GM13977 (cell line): ENCODE data around the gene GRIK4.

Experiments used
- DNase-seq: peaks from one replicate; pipeline ENCODE4 v3.0.0; 2012; ENCODE audit warnings: low spot score
- CTCF ChIP-seq: IDR thresholded peaks from 2 replicates; pipeline ENCODE4 v1.5.1; 2012; ENCODE audit warnings: mild to moderate bottlenecking, control low read depth; ENCODE audit not compliant: insufficient read depth; ENCODE audit errors: extremely low read depth, missing control alignments
- in situ Hi-C: fragments of 300-500 bp; cut with MboI; formaldehyde crosslinking; loops from one replicate; pipeline ENCODE4 v1.12.0; 2022; ENCODE audit warnings: low sequenced_read_pairs, low pct_unique_long_range_greater_than_20kb, mixed read lengths, inconsistent platforms; ENCODE audit not compliant: unreplicated experiment

GRIK4 gene

GRCh38 chr11:120523196-120523595 is 11.6 kb downstream of the GRIK4 start:
- no peak for TF ChIP-seq CTCF
- in situ Hi-C loops: loop anchor here (25.0 kb wide), 4 partner anchors 164 to 664 kb away; no protein-coding TSS in a partner anchor
- no peak for DNase-seq

- in situ Hi-C loops: loop anchor here (25.0 kb wide), 4 partner anchors 163 to 663 kb away; no protein-coding TSS in a partner anchor
- no peak for DNase-seq
- no peak for TF ChIP-seq CTCF
Measured at GRCh38 chr11:120524536-120525085, 13.1 kb downstream of the GRIK4 start.

GRCh38 chr11:120525261-120526171 is 14.0 kb downstream of the GRIK4 start:
- in situ Hi-C loops: no loop called here
- TF ChIP-seq CTCF: no peak
- DNase-seq: no peak

- no peak for DNase-seq
- no peak for TF ChIP-seq CTCF
- in situ Hi-C loops: no loop called here
Measured at GRCh38 chr11:120526241-120526640, 14.7 kb downstream of the GRIK4 start.

- in situ Hi-C loops: no loop called here
- DNase-seq: no peak
- TF ChIP-seq CTCF: no peak
Measured at GRCh38 chr11:120527111-120527761, 15.7 kb downstream of the GRIK4 start.

GRCh38 chr11:120528749-120529148 is 17.2 kb downstream of the GRIK4 start:
- TF ChIP-seq CTCF: no peak
- no peak for DNase-seq
- in situ Hi-C loops: no loop called here
